Upper lobe of left lung (tissue), 6 donors: Measurements from ENCODE around the gene DHX29. TPM values are rescaled to one million over a fixed set of nuclear protein-coding genes. Genes with fewer than 3 reads are reported as not detected.

Experiments
- ATAC-seq, 2 donors: fragments of 200-7000 bp; cut with Tn5 transposase; one replicate each; pipeline ENCODE4 v1.9.1; 2022; ENCODE audit warnings: mild to moderate bottlenecking in 2 of 2, moderate library complexity in 2 of 2; ENCODE audit not compliant: low FRiP score in 2 of 2
- DNase-seq, 2 donors: peaks; one replicate each; pipeline ENCODE4 v3.0.0-alpha.2; 2019 to 2020
- H3K27ac ChIP-seq, 4 donors: fragments of 200-600 bp; sonication (generic); one replicate each; pipeline ENCODE4 v1.5.1; 2016 to 2019
- H3K27me3 ChIP-seq, 4 donors: fragments of 200-600 bp; sonication (generic); one replicate each; pipeline ENCODE4 v1.5.1; 2017 to 2019
- H3K36me3 ChIP-seq, 4 donors: fragments of 200-600 bp; sonication (generic); one replicate each; pipeline ENCODE4 v1.5.1; 2016 to 2019
- H3K4me1 ChIP-seq, 4 donors: fragments of 200-600 bp; sonication (generic); one replicate each; pipeline ENCODE4 v1.5.1; 2018 to 2019
- H3K4me3 ChIP-seq, 4 donors: fragments of 200-600 bp; sonication (generic); one replicate each; pipeline ENCODE4 v1.5.1; 2017 to 2019; ENCODE audit warnings: mild to moderate bottlenecking in 2 of 4, moderate library complexity in 1 of 4
- H3K9me3 ChIP-seq, 4 donors: fragments of 200-600 bp; sonication (generic); one replicate each; pipeline ENCODE4 v1.5.1; 2018 to 2019
- CTCF ChIP-seq, 6 experiments: fragments of 450-650 bp in 4 of 6; fragments of 200-600 bp in 2 of 6; sonication (generic) in 2 of 6; IDR thresholded peaks; one replicate each; pipeline ENCODE4 v1.5.1; 2016 to 2019; ENCODE audit warnings: antibody characterized with exemption in 6 of 6
- EP300 ChIP-seq, 4 donors: sonication (generic); formaldehyde crosslinking; IDR thresholded peaks; one replicate each; pipeline ENCODE4 v1.5.1; 2017; ENCODE audit warnings: antibody characterized with exemption in 4 of 4, control low read depth in 2 of 4
- POLR2A ChIP-seq, 4 donors: fragments of 450-650 bp; IDR thresholded peaks; one replicate each; pipeline ENCODE4 v1.5.1; 2016 to 2017; ENCODE audit warnings: antibody characterized with exemption in 4 of 4, mild to moderate bottlenecking in 2 of 4
- POLR2AphosphoS5 ChIP-seq, 2 donors: sonication (generic); formaldehyde crosslinking; IDR thresholded peaks; one replicate each; pipeline ENCODE4 v1.5.1; 2017; ENCODE audit warnings: antibody characterized with exemption in 2 of 2
- WGBS, 2 donors: methylation state at CpG; one replicate each; pipeline ENCODE4 v1.1.5; 2017 to 2018; 5-methylcytosine and 5-hydroxymethylcytosine counted together
- total RNA-seq, 6 donors: library from RNA; depleted of rRNA in 4 of 6; stranded (reverse); fragments of >200 nt in 4 of 6; gene quantifications; one replicate each; pipeline versions ENCODE4 v1.1.0 to v1.2.1, GENCODE V29; 2016 to 2021
- donor health status: DM: no; HTN: no; CAD: no; lungs with moderate emphysema.
- donor health status: DM: no; HTN: yes; CAD: no; lungs with severe emphysema.

Gene DHX29
- total RNA-seq, 6 donors from 2014 or later, result 19.5 to 36.7 (median 24.1) TPM

GRCh38 chr5:55219770-55220169 lies 87.7 kb downstream of the DHX29 start:
- no peaks in the 10 kb centered on the region for H3K36me3 ChIP-seq
- peaks cover 18 to 21% (median 20%) of the 10 kb centered on the region in 4 donors for H3K4me1 ChIP-seq
- no peaks in the 10 kb centered on the region for H3K9me3 ChIP-seq
- no peak for ATAC-seq
- TF ChIP-seq POLR2A (IDR thresholded peaks at IDR 0.05) (no peak), EP300 (IDR thresholded peaks at IDR 0.05) (no peak), CTCF (IDR thresholded peaks at IDR 0.05) (no peak), POLR2AphosphoS5 (IDR thresholded peaks at IDR 0.05) (no peak)
- DNase-seq, result no peak
- H3K4me3 ChIP-seq, result no peak overlapping the region
- H3K27me3 ChIP-seq, result peaks cover 0 to 50% (median 29%) of the 10 kb centered on the region in 4 donors
- no peak overlapping the region for H3K27ac ChIP-seq
- 79 to 85% methylated on average over 3 of the region's 3 CpGs for WGBS, 2 donors

GRCh38 chr5:55218967-55219366 lies 88.5 kb downstream of the DHX29 start:
- DNase-seq, result peak; percentile 28 to 90
- ATAC-seq, result peak in 1 of 2 donors; percentile 44
- Histone ChIP-seq H3K4me3 (no peak overlapping the region), H3K27ac (no peak overlapping the region), H3K36me3 (no peaks in the 10 kb centered on the region), H3K4me1 (peaks cover 18 to 21% (median 20%) of the 10 kb centered on the region in 4 donors), H3K9me3 (no peaks in the 10 kb centered on the region), H3K27me3 (peaks cover 0 to 42% (median 26%) of the 10 kb centered on the region in 4 donors)
- no peak for TF ChIP-seq CTCF (IDR thresholded peaks at IDR 0.05)
- TF ChIP-seq POLR2A (IDR thresholded peaks at IDR 0.05), result no peak
- peak in 1 of 2 donors; percentile 65 for TF ChIP-seq POLR2AphosphoS5 (IDR thresholded peaks at IDR 0.05)
- peak in 1 of 4 donors; percentile 27 for TF ChIP-seq EP300 (IDR thresholded peaks at IDR 0.05)
- WGBS, 2 donors, result 39 to 41% methylated on average over 4 of the region's 4 CpGs

GRCh38 chr5:55211184-55211874 lies 96.2 kb downstream of the DHX29 start:
- no peak for TF ChIP-seq EP300 (IDR thresholded peaks at IDR 0.05)
- TF ChIP-seq POLR2A (IDR thresholded peaks at IDR 0.05), result no peak
- TF ChIP-seq POLR2AphosphoS5 (IDR thresholded peaks at IDR 0.05), result no peak
- TF ChIP-seq CTCF (IDR thresholded peaks at IDR 0.05), result no peak
- no peaks in the 10 kb centered on the region for H3K9me3 ChIP-seq
- ATAC-seq (no peak), DNase-seq (no peak)
- no peaks in the 10 kb centered on the region for H3K4me1 ChIP-seq
- no peak overlapping the region for H3K27ac ChIP-seq
- no peaks in the 10 kb centered on the region for H3K27me3 ChIP-seq
- no peaks in the 10 kb centered on the region for H3K36me3 ChIP-seq
- no peak overlapping the region for H3K4me3 ChIP-seq
- 82 to 94% methylated on average over 2 of the region's 2 CpGs for WGBS, 2 donors

Other genes with a start within 250 kb of the DHX29 start
- 1 to 10 TPM in 5 of 6 donors, under 1 TPM in 1; 0.67 to 6.5 (median 5.0) TPM for gene GZMA, start 205.0 kb downstream of the DHX29 start, total RNA-seq
- gene GPX8, start 147.5 kb downstream of the DHX29 start, total RNA-seq, result 10 to 100 TPM in 1 of 6 donors, 1 to 10 TPM in 5; 2.1 to 15.5 (median 4.3) TPM
- 1 to 10 TPM in 3 of 6 donors, under 1 TPM in 3; 0.09 to 5.5 (median 1.5) TPM for gene CDC20B, start 134.5 kb downstream of the DHX29 start, total RNA-seq
- 1 to 10 TPM in 1 of 6 donors, under 1 TPM in 3, not detected in 2; 0.22 to 2.2 (median 0.45) TPM for gene MCIDAS, start 80.4 kb downstream of the DHX29 start, total RNA-seq
- 1 to 10 TPM in 4 of 6 donors, under 1 TPM in 1, not detected in 1; 0.31 to 8.5 (median 2.4) TPM for gene CCNO, start 74.1 kb downstream of the DHX29 start, total RNA-seq
- 100 to 1,000 TPM in 2 of 6 donors, 10 to 100 TPM in 4; 44.1 to 179 (median 61.6) TPM for gene MTREX, start 295 bp upstream of the DHX29 start, total RNA-seq
- gene PLPP1, start 227.3 kb upstream of the DHX29 start, total RNA-seq, result 100 to 1,000 TPM in 1 of 6 donors, 10 to 100 TPM in 5; 21.0 to 125 (median 65.6) TPM